SH-SY5Y (cell line): ENCODE measurements around the gene FASTKD3.

Experiments
- GATA2 ChIP-seq: IDR thresholded peaks from 2 replicates; pipeline ENCODE4 v1.6.1; 2011; ENCODE audit warnings: mild to moderate bottlenecking, low read depth, low read length
- GATA3 ChIP-seq: IDR thresholded peaks from 2 replicates; pipeline ENCODE4 v1.6.1; 2011; ENCODE audit warnings: low read depth, mild to moderate bottlenecking, low read length, moderate library complexity

DNA sequence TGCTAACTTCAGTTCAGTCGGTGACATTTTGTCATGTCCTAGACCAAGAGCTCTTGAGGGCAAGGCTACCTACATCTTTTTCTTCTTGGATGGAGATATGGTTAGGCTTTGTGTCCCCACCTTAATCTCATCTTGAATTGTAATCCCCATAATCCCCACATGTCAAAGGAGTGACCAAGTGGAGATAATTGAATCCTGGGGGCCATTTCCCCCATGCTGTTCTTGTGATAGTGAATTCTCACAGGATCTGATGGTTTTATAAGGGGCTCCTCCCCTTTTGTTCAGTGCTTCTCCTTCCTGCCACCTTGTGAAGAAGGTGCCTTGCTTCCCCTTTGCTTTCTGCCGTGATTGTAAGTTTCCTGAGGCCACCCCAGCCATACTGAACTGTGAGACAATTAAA, 15.8 kb downstream of the FASTKD3 start:
- TF ChIP-seq GATA2 (no peak), GATA3 (no peak)
